HG02840 (cell line): ENCODE data around the gene KRTAP20-1.

Source experiments
- ATAC-seq: cut with Tn5 transposase; IDR thresholded peaks from one replicate; pipeline ENCODE4 v1.9.1; 2021; ENCODE audit warnings: mild to moderate bottlenecking, moderate library complexity, moderate number of reproducible peaks; ENCODE audit not compliant: unreplicated experiment, low FRiP score

Gene KRTAP20-1

GRCh38 chr21:30616125-30616524 is at the start of gene KRTAP20-1:
Gene KRTAP20-1, plus strand, starts transcription at chr21:30616425. Its CDS starts 30 bp downstream, at chr21:30616455.
- ATAC-seq, result no peak

GRCh38 chr21:30567617-30568016 is 48.6 kb upstream of the KRTAP20-1 start:
- no peak for ATAC-seq

DNA sequence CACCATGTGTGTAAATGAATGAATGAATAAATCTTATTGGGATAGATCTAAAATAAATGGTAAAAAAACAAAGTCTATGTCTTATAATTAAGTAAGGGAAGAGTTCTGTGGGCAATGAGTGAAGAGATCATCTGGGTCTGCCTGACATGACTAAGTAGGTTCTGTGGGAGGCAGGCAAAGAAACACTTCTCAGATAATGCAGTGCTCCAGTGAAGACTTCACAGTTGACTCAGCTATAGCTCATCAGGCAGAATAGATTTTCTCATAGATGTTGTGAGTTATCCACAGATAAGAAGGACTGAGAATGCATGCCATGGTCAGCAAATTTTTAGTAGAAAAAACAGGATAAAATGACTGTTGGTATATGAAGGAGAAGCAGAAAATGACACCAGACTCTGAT is 38.5 kb upstream of the KRTAP20-1 start:
- ATAC-seq, result no peak

GRCh38 chr21:30579346-30579745 is 36.9 kb upstream of the KRTAP20-1 start:
- no peak for ATAC-seq

GRCh38 chr21:30580132-30580531 is 36.1 kb upstream of the KRTAP20-1 start:
- no peak for ATAC-seq

DNA sequence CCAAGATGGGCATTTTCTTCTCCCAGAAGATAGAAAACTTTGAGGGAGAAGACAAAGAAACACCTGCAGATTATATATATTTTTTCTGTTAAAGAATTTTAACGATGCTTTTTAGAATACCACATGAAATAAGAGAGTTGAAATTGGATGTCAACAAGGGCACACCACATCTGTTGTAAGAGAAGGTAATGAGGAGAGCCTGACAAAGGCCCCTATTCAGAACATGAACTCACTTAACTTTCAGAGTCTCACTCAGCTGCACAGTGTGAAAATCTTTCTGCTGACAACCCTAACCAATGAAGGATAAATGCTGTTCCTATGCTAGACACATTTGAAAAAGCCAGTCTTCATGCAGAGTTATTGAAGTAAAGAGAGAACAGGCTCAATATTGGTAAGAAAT is 33.4 kb upstream of the KRTAP20-1 start:
- ATAC-seq, result no peak

GRCh38 chr21:30590297-30590696 is 25.9 kb upstream of the KRTAP20-1 start, which contains the start of gene KRTAP22-2:
Gene KRTAP22-2, minus strand, starts transcription at chr21:30590397.
- no peak for ATAC-seq

GRCh38 chr21:30592140-30592539 is 24.1 kb upstream of the KRTAP20-1 start, which contains the start of gene KRTAP6-3:
Gene KRTAP6-3, plus strand, starts transcription at chr21:30592440. Its CDS starts 6 bp downstream, at chr21:30592446.
- ATAC-seq, result no peak

DNA sequence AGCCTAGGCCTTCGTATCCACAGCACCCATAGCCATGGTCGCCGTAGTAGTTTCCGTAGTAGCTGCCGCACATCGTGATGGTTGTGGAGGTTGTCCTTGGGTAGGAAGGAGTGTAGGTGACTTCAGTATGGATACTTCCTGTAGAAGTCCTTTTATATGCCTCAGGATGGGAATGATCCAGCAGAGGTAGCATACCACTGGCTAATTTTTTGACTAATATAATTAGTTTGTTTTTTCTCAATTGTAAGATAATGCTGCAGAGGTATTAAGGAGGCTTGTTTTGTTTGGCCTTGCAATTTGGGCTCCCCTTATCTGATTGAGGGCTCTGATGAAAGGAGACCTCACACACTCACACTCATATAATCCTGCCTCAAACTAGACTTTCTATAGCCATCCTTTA is 17.4 kb upstream of the KRTAP20-1 start, which contains the start of gene KRTAP6-2:
Gene KRTAP6-2, minus strand, starts transcription at position 101 of the 400 bp plus-strand sequence. Its CDS starts 28 bp downstream, at position 73.
- ATAC-seq, result no peak

- no peak for ATAC-seq
Measured at GRCh38 chr21:30600787-30601186, 15.4 kb upstream of the KRTAP20-1 start, which contains the start of gene KRTAP22-1. Gene KRTAP22-1, plus strand, starts transcription at chr21:30601087.

- no peak for ATAC-seq
Measured at GRCh38 chr21:30605968-30606367, 10.3 kb upstream of the KRTAP20-1 start.

DNA sequence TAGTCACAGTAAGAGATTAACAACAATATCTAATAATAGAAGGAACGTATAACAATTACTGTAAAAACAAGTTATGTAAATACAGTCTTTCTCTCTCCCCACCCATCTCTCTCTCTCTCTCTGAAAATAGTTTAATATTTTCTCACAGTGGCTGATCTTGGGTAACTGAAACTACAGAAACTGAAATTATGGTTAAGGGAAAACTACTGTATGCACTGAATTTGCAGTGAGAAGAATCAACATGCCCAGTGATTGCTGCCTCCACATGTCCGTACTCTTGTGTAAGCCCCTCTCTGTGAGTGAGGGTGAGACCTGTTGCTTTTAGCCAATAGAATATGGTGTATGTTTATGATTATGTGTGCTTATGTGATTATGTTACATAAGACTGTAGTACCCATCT is 4.1 kb upstream of the KRTAP20-1 start:
- ATAC-seq, result no peak

- no peak for ATAC-seq
Measured at GRCh38 chr21:30613836-30614235, 2.4 kb upstream of the KRTAP20-1 start, which contains the start of gene KRTAP6-1. Gene KRTAP6-1, minus strand, starts transcription at chr21:30613930. Its CDS starts 26 bp downstream, at chr21:30613904.

DNA sequence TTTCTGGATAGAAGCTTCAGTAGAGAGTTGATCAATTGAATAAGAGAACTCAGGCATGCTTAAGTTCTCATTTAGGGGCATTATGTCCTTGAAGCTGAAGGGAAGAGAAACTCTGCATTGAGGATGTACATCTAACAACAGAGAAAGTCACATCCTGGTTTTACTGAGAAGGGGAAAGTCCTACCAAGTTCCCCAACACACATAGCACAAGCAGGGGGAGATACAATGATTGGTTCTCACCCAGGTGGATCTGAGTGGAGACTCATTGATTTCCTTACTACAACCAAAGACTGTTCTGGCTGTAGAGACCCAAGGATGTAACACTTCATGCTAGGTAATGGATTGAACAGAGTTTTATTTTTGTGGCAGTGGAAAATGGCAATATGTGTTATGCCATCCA is 1.0 kb upstream of the KRTAP20-1 start:
- ATAC-seq, result no peak

- ATAC-seq, result no peak
Measured at GRCh38 chr21:30620080-30620479, 3.9 kb downstream of the KRTAP20-1 start.

DNA sequence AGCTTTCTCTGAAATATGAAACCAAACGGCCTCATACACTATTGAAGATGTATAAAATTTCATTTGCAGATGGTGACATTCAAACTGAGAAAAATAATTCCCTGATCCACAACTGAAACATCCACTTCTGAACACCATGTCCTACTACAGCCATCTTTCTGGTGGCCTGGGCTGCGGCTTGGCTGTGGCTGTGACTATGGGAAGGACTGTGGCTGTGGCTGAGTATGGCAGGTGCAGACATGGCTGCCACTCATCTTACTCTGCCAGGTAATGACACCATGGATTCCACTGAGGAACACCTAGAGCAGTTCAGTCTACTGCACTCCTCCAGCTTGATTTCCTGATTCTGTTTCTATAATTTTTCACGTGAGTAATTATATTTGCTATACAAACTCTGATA is 4.3 kb downstream of the KRTAP20-1 start, which contains the start of gene KRTAP20-4:
Gene KRTAP20-4, plus strand, starts transcription at position 106 of the 400 bp plus-strand sequence.
- ATAC-seq, result no peak

- ATAC-seq, result no peak
Measured at GRCh38 chr21:30623362-30623761, 7.1 kb downstream of the KRTAP20-1 start.

- no peak for ATAC-seq
Measured at GRCh38 chr21:30625449-30626165, 9.4 kb downstream of the KRTAP20-1 start.

- no peak for ATAC-seq
Measured at GRCh38 chr21:30628109-30628508, 11.9 kb downstream of the KRTAP20-1 start.

DNA sequence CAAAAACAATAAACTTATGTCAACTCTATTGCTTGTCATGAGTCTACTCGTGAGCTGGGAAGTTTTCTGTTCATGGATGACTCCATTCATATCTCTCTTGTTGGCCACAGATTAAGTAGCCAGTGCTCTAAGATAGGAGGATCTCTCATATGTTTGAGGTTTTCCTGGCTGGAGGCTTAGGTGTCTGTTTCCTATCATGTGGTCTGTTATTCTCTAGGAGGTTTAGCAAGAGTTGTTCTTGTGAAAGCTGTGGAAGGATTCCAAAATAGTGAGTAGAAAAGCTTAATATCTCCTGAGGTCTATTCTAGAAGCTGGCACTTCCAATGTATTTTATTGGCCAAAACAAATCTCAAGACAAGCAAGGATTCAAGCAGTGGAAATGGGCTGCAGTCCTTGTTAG is 13.0 kb downstream of the KRTAP20-1 start:
- no peak for ATAC-seq

GRCh38 chr21:30634906-30635305 is 18.7 kb downstream of the KRTAP20-1 start, which contains the start of gene KRTAP20-2:
Gene KRTAP20-2, plus strand, starts transcription at chr21:30635206. Its CDS starts 58 bp downstream, at chr21:30635264.
- no peak for ATAC-seq

GRCh38 chr21:30638686-30639085 is 22.5 kb downstream of the KRTAP20-1 start:
- no peak for ATAC-seq
